GM19372 (cell line): ENCODE results near the gene LCN1.
"Not testable (repeated sequence)": the region's sequence is repeated elsewhere in the genome, so short reads cannot be mapped to it uniquely, and the experiment has no call there.

Experiments
- ATAC-seq: cut with Tn5 transposase; IDR thresholded peaks from one replicate; pipeline ENCODE4 v1.9.1; 2021; ENCODE audit warnings: mild to moderate bottlenecking, low read depth, moderate library complexity; ENCODE audit not compliant: unreplicated experiment

The LCN1 gene

DNA sequence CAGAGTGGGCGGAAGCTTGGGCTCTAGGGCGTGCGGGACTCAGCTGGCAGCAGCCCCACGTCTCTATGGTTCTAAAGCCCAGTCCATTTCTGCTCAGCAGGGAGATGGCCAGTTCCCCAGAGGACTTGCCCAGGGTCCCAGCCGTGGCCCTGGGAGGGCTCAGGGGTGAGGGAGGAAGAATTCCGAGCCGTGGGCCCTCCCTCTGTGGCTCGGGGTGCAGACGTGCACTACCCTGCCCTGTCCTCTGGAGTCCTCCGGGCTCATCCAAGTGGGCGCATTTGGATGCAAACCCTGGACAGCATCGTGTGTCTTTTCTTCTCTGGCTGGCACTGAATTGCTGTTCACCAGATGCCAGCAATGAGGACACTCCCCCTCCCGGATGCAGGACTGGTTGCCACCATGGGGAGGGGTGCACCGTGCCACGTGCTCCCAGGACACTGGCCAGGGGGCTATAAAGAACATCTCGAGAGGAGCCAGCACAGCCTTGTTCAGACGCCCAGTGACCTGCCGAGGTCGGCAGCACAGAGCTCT lies 24.5 kb downstream of the LCN1 start, which contains the start of gene OBP2A:
TSS of gene OBP2A (plus strand) at position 481 of the 531 bp plus-strand sequence. CDS start 55 bp downstream, outside the sequence.
- not testable (repeated sequence) for ATAC-seq

DNA sequence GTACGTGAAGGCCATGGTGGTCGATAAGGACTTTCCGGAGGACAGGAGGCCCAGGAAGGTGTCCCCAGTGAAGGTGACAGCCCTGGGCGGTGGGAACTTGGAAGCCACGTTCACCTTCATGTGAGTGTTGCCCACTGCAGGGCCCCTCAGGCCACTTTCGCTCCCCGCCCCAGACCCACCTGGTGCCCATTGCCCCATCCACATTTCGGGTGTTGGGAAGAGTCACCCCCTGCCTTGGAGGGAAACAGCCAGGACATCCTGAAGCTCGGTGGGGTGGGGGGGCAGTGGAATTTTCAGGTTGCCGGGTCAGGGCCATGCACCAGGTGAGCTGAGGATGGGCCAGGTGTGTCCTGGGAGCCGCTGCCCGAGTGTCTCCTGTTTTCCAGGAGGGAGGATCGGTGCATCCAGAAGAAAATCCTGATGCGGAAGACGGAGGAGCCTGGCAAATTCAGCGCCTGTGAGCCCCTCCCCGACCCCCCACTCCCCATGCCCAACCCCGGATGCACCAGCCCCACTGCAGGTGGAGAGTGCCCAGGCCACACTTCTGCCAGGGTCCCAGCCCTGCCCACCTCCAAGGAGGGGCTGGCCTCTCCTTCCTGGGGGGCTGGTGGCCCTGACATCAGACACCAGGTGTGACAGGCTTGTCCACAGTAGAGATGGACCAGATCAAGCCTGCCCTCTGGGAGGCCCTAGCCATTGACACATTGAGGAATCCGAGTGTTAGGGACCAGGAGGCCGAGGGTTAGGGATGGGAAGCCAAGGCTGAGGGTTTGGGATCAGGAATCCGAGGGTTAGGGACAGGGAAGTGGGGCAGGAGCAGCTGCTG lies 25.8 kb downstream of the LCN1 start:
- ATAC-seq: not testable (repeated sequence)

DNA sequence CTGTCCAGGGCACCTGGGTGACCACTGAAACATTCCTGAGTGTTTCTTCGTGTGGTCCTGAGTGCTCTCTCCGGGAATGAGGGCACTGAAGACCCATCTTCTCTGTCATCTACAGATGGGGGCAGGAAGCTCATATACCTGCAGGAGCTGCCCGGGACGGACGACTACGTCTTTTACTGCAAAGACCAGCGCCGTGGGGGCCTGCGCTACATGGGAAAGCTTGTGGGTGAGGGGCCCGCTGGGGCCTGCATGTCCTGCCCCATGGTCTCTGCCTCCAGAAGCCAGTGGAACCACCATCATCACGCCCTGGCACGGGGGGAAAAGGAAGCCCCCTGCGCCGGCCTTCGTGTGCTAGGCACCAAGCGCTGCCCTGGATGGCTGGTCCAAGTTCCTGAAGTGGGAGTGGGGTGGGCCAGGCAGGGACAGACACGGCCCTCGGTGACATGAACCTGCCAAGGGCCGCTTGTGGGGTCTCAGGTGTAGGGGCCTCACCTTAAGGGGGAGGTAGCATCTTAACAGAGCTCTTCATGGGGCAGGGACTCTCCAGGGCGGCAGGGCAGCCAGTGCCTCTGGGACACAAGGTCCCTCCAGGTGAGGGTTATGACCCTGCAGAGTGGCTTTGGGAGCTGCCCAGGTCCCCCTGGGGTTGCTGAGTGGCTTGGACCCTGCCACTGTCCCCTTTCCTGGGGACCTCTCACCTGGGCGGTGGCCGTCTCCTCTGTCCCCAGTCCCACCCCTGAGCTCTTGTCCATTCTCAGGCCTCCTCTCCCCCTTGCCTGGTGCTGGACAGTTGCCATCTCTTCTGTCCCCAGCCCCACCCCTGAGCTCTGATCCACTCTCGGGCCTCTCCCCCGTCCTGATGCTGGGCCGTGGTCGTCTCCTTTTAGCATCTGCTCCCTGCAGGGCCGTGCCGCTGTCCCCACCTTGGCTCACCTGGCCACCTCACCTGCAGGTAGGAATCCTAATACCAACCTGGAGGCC lies 26.8 kb downstream of the LCN1 start:
- ATAC-seq: no peak

DNA sequence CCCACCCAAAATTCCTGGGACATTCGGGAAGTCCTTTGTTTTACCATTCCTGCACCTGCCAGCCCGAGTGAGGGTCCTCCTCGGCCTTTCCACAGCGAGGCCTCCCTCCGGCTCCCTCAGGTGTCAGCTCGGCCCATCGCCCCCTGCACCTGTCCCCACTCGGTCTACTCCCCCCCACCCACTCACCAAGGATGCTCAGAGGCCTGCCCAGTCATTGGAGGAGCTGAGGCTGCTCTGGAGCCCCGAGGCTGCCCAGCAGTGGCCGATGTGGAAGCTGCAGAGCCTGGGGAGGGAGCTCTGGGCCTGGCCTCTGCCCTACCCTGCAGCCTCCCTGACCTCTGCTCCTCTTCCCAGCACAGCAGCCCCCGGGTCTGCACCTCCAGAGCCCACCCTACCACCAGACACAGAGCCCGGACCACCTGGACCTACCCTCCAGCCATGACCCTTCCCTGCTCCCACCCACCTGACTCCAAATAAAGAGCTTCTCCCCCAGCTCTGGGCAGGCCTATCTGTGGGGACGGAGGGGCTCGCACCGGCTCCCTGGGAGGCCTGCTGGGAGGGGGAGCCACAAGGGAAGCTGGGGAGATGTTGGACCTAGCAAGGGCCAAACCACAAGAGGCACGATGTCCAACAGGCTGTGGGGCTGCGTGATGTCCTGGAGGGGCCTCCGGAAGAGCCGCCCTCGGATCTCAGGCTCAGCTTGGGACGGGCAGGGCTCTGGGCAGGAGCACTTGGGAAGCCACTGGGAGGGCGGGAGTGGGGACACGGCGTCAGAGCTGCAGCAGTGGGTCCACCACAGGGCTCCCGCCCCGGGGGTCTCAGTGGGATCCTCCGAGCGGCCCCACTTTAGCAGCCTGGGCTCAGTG lies 28.5 kb downstream of the LCN1 start:
- ATAC-seq: not testable (repeated sequence)

DNA sequence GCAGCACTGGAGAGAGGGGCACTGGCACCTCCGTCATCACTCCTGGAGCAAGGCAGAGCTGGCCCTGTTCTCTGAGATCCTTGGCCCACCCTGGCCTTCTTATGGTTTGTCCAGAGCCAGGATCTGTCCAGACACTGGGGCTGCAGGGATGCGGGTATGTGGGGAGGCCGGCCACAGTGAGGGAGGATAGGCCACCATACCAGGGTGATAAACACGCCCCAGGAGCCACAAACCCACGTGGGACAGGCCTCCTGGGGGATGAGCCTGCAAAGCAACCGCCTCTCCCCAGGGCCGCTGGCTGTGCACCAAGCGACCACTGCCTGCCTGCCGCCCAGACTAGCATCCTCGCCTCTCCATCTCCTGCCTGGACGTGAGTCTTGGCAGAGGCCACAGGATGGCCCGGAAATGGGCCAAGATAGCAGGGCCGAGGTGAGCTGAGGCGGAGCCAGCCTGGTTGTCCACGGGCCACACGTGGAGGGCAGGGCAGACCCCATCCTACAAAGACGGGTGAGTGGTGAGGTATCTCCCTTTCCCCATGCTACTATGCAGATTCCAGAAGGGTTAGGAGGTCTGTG lies 29.2 kb downstream of the LCN1 start:
- no peak for ATAC-seq

DNA sequence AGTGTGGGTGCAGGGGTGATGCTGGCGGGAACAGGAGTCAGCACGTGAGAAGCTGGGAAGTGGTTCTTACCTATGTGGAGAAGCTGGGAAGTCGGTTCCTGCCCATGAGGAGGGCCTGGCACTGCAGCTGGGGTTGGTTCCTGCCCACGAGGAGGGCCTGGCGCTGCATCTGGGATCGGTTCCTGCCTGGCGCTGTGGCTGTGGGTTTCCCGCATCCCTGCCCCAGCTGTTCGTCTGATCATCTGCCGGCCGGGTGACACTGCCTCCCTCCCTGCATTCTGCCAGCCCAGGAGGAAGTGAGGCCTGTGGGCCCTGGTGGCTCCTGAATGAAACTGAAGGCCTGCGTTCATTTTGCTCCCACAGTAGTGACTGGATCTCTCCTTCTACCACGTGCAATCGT lies 29.8 kb downstream of the LCN1 start:
- no peak for ATAC-seq

DNA sequence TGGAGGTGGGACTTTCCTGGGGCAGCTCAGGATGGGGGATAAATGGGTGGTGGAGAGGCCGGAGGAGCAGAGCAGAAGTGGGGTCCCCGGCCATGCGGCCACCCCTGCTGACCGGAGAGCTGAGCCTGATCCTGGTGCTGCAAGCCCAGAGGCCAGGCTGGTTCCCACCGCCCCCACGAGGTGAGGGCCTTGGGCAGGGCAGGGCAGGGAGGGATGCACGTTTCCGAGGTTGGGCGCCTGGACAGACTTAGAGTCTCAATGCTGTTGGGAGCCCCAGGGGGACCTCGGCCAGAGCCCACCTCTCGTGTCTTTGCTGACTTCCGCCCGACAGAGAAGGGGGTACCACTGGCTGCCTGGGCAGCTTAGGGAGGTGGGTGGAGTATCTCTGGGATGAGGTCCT lies 30.2 kb downstream of the LCN1 start:
- no peak for ATAC-seq

DNA sequence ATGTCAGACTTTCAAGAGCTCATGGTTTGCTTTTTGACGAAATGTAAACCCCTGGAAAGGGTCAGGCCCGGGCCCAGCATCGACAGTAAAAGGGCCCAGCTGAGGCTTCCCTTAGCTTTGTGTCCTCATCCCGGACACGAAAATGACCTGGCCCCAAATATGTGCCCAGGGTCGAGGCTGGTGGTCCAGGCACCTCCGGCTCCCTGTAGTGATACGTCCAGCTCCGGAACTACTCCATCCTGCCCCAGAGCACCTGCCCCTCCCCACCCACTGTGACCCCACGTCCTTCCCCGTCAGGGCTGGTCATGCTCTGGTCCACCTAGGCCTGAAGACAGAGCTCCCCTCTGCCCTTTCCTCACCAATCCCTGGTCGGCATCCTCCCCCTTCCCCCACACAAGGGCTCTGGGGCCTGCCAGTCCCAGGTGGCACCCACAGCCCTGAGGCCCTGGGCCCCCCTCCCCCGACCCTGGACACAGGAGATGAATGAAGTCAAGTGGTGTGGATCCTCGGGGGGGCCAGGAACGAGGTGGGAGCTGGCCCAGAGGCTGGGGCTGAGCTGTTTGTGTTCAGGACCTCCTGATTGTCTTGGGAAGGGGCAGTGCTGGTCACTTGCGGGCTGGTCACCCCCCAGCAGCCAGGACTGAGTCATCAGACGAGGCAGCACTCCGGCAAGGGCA lies 30.9 kb downstream of the LCN1 start:
- no peak for ATAC-seq

DNA sequence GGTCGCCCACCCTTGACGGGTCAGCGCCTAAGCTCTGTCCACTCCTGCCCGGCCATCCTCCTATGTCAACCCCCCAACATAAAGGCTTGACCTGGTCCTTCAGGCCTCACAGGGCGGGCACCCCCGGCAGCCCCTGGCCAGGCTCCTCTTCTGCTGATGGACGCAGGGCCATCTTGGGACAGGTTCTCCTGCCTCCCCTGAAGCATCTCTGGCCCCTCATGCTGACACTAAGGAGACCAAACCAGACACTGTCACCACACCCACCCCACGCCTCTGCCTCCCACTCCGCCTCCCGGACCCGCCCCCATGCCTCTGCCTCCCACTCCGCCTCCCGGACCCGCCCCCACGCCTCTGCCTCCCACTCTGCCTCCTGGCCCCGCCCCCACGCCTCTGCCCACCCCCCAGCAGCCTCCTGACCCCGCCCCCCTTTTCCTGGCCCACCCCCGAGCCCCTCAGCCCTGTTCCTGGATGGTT lies 31.5 kb downstream of the LCN1 start:
- no peak for ATAC-seq

DNA sequence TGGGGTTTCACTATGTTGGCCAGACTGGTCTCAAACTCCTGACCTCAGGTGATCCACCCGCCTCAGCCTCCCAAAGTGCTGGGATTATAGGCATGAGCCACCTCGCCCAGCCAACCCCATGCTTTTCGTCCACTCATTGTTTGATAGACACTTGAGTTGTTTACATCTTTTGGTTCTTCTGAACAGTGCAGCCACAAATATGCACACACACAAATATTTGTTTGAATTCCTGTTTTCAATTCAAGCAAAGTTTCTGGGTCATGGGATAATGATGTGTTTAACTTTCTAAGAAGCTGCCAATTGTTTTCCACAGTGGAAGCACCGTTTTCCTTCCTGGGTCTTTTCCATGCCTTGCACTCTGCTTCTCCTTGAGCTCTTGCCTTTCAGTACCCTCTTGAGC lies 33.5 kb downstream of the LCN1 start:
- no peak for ATAC-seq

DNA sequence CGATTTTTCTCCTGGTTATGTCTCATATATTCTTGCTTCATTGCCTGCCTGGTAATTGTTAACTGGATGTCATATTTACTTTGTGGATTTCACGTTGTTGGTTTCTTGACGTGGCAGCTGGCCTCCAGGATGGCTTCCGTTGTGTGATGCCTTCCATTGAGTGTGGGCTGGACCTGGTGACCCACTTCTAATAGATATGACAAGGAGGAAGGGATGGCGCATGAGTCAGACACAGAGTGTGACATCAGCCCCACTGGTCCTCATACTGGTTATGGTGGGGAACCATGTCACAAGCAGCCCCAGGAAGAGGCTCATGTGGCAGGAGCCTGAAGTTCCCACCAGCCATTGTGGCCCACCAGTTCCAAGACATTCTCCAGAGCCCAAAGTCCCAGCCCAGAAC lies 34.0 kb downstream of the LCN1 start:
- no peak for ATAC-seq

DNA sequence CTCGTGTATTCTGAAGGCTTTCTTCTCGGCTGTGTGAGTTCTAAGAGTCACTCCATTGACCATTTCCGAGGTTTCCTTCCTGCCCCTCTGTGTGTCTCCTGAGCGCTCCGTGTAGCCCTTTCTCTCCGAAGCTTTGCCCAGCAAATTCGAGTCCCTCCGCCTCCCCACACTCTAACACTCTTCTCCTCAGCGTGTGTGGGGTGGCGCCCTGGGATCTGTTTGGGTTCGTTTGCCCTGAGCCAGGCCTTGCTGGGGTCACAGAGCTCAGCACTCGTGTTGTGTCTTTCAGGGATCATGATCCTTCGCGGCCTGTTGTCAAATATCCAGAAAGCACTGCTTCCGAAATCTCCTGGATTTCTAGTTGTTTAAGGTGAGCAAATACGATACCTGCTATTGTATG lies 34.7 kb downstream of the LCN1 start:
- no peak for ATAC-seq

DNA sequence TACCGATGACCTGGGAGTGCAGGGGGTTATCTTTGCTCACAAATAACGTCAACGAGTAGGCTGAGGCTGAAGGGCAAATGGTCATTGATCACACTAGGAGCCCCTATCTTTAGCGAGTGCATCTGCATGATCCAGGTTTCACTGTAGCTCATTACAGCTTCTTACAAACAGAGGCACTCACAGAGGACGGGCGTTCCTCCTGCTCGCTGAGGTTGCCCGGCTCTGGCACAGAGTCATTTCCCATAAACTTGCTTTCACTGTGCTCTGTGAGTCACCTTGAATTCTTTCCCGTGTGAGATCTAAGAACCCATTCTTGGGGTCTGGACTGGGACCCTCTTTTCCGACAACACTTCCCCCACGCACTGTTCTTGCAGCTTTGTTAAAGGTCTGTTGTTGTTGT lies 38.4 kb downstream of the LCN1 start:
- ATAC-seq: no peak

DNA sequence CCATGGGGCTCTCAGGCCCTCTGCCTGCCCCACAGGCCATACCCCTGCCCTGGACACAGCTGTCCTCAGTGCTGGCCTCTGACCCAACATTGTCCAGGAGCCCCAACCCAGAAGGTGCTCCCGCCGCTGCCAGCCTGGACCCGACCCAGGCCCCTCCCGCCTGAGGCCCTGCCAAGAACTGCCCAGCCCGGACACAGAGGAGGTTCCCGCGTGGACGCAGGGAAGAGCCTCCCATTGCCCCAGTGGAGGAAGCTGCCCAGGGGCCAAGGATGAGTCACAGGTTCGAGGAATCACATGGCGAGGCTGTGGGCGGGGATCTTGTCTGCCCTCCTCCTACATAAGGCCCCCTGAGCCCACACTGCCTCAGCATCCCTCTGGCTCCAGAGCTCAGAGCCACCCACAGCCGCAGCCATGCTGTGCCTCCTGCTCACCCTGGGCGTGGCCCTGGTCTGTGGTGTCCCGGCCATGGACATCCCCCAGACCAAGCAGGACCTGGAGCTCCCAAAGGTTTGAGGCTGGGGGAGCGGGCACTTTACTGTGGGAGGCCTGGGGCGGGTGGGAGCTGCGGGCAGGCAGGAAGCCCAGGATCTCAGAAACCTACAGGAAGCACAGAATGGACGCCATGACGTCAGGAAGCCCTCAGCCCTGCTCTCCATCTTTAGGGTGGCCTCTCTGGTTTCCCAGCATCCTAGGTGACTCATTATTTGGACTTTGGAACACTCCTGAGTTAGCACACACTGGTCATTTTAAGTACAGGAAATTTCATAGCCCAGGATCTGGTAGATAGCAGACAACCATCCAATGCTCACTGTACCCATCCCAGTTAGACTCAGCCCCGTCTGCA lies 40.4 kb downstream of the LCN1 start, which contains the start of gene PAEP:
TSS of gene PAEP (plus strand) at position 366 of the 844 bp plus-strand sequence.
- no peak for ATAC-seq

DNA sequence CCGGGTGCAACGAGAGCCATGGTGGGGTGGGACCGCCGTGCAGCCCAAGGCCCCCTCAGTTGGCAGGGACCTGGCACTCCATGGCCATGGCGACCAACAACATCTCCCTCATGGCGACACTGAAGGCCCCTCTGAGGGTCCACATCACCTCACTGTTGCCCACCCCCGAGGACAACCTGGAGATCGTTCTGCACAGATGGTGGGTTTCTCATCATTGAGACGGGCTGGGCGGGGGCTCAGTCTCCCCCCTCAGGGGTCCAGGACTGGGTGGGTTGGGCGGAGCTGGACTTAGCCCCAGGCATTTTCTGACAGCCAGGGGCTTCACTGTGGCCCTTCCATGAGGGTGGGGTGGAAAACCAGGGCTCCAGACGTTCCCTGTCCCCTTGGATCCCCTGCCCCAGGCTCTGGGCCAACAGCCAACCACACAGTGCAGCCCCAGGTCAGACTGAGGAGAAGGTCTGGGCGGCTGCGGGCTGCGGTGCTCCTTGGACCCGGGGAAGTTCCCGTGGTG lies 41.0 kb downstream of the LCN1 start:
- ATAC-seq: no peak

DNA sequence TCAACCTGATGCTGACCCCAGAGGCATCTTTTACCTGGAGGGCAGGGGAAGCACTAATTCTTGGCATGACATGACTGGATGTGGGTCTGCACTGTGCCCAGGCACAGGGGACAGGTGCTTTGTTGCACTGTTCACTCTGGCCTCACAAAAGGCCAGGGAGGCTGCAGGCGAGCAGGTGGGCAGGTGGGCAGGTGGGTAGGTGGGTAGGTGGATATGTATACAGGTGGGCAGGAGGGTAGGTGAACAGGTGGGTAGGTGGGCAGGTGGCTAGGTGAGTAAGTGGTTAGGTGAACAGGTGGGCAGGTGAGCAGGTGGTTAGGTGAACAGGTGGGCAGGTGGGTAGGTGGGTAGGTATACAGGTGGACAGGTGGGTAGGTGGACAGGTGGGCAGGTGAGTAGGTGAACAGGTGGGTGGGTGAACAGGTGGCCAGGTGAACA lies 41.8 kb downstream of the LCN1 start:
- no peak for ATAC-seq

DNA sequence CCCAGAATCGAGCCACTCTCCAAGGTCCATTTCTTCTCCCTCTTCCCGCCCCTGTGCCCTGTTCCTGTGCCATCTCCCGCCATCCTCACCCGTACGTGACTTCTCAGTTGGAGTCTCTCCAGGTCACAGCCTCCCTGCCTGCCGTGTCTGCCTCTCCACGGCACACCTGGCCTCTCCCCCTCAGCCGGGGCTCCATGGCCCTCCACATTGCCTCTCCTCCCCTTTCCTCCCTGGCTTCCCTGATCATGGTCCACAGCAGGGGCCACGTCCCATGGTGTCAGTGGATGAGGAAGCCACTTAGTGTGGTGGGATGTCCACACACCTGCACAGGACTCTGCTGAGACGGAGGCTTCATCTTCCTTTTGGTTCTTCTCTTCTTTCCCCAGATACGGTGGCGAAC lies 42.6 kb downstream of the LCN1 start:
- no peak for ATAC-seq

DNA sequence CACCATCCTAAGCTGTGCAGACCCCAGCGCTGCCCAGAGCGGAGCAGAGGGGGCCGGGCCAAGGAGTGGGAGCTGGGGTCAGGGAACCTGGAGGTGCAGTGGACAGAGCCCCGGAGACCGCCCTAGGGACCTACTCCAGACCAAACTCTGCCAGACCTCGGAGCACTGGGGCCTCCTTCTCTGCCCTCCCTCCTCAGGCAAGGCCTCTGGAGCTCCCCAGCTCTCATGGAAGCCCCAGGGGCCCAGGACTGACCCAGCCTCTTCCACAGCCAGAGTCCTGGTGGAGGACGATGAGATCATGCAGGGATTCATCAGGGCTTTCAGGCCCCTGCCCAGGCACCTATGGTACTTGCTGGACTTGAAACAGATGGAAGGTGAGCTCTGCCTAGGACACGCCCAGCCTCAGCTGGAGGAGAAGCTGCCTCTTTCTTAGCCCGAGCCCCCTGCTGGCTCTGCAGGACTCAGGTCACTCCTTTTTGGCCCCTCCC lies 43.9 kb downstream of the LCN1 start:
- ATAC-seq: no peak
